22Rv1 (cell line): ENCODE data around the gene MIPOL1.

ENCODE experiments used
- CTCF ChIP-seq: fragments of 450-650 bp; IDR thresholded peaks from 2 replicates; pipeline ENCODE4 v1.5.1; 2017; ENCODE audit warnings: mild to moderate bottlenecking
- ZFX ChIP-seq: fragments of 450-650 bp; IDR thresholded peaks from 2 replicates; pipeline ENCODE4 v1.6.1; 2017; ENCODE audit warnings: antibody characterized with exemption, borderline replicate concordance

GRCh38 chr14:37376944-37377609 lies 179.3 kb downstream of the MIPOL1 start:
- TF ChIP-seq CTCF (no peak), ZFX (no peak)
